COLO829 (cell line): ENCODE results near the gene LRP2.
"Not testable (repeated sequence)": the region's sequence is repeated elsewhere in the genome, so short reads cannot be mapped to it uniquely, and the experiment has no call there.

Experiments
- DNase-seq: peaks from one replicate; pipeline ENCODE4 v3.0.0; 2012; ENCODE audit warnings: low spot score

LRP2 gene

GRCh38 chr2:169301596-169302335 lies 60.6 kb downstream of the LRP2 start:
- peak; percentile 23 for DNase-seq

DNA sequence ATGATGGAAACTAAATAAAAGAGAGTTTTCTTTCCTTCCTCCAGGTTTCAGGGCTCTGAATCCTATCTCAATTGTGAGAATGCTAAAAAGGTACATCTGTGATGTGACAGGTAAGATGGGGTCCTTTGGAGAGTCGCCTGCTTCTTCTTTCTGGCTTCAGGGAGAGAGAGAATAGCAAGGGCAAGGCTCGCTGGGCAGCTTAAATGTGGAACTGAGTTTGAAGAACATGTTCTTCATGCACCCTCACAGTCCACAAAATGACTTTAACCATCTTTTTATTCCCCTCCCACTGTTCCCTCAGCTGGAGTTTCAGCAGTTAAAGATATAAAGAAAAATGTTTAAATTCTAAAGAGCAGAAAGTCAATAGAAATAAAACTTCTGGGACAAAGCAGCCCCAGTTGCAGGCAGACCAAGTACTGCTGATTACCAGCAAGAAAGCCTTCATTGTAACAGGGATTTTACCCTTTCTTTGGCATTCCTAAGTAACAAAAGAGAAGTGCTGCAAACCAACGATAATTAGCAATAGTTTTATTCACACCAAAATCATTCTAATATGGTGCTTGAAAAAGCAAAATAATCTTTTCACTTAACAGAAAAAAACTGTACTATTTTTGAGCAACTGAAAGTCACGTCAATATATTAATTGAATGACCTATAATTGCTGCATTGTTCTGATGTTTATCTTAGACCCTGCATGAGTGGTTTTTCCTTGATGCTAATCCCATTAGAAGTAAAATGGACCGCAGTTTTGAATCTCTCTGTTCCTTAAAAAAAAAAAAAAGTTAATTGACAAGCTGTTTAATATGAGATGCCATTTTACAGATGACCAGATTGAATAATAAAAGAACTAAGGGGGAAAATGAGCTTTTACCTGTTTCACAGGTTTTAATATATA lies 61.5 kb downstream of the LRP2 start:
- DNase-seq: peak; percentile 38

DNA sequence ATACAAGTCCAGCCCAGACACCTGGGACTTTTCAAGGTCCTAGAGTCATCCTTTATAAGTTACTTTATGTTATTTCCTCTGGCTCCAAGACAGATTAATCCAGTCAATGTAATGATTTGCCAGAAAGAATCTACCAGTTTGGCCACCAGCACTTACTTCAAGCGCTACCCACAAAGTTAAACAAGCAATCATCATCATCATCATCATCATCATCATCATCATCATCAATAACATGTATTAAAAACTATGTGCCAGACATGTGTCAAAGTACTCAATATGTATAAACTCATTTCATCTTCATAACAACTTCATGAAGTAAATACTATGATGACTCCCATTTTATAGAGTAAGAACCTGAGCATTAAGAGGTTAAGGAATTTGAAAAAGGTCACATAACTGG lies 64.3 kb downstream of the LRP2 start:
- DNase-seq: no peak

DNA sequence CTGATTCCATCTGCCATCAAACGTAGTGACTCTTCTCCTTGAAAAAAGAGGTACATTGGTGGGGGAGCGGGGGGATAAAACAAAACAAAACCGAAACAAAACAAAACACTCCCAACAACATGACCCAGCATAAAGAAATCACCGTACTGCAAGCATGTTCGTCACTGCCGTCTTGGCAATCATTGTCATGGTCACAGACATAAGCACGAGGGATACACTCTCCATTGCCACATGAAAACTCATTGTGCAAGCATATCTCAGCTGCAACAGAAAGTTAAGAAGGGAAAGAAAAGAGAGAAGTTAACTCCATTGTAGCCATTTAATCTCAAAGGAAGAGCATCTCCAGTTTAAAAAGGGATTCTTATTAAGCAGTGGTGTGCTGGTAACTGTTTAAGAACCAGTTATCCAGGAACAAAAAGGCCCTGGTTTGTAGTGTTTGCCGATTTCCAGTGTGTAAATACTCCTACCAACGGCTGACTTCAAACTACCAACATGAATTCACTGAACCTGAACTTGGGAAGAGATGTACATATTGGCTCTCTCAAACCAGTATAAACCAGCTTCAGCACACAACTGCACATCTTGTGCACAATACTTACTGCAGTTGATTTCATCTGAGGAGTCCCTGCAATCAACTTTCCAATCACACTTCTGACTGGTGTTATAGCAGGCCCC lies 68.2 kb downstream of the LRP2 start:
- no peak for DNase-seq

DNA sequence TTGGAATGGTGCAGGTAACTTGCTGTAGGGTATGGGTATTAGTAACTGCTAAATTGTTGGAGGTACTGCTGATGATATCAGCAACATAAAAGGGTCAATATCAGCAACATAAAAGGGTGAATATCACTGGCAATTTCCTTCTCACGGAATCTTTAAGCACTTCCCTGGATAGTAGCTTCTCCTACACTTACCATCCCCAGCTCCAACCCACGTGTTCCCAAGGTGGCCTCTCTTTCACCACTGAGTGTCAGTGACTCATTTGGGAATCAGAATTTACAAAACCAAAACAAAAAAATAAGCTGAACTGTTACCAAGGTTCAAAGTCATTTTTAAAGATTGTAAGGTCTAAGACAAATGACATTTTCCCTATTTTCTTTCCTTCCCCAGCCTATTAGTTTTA lies 70.8 kb downstream of the LRP2 start:
- no peak for DNase-seq

- no peak for DNase-seq
These were observed 71.9 kb downstream of the LRP2 start for GRCh38 chr2:169290433-169290832.

- DNase-seq: no peak
These were observed 74.7 kb downstream of the LRP2 start for GRCh38 chr2:169287666-169288065.

DNA sequence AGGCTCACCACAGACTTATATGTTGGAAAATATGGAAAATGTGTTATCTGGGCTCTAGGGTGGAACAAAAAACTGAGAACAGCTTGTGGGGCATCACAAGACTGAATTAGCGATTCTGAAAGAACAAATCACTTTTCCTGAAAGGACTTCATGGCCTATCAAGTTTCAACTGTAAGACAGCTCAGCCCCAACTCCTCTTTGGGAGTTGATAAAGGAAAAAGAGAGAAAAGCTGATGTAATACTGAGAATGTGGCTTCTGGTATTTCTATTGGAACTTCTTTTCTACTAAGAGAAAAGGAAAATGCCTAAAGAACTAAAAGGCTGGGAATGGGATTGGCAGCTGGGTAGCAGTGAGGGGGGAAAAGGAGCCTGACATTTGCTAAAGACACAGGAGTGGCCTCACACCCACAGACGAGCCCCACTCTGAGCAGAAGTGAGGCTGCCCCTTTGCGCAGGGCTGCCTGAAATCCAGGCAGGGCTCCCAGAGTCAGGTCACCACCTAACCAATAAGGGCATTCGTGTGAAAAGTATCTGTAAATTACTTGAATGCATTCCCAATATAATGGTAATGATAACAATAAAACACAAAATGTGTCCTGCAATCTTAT lies 75.6 kb downstream of the LRP2 start:
- no peak for DNase-seq

DNA sequence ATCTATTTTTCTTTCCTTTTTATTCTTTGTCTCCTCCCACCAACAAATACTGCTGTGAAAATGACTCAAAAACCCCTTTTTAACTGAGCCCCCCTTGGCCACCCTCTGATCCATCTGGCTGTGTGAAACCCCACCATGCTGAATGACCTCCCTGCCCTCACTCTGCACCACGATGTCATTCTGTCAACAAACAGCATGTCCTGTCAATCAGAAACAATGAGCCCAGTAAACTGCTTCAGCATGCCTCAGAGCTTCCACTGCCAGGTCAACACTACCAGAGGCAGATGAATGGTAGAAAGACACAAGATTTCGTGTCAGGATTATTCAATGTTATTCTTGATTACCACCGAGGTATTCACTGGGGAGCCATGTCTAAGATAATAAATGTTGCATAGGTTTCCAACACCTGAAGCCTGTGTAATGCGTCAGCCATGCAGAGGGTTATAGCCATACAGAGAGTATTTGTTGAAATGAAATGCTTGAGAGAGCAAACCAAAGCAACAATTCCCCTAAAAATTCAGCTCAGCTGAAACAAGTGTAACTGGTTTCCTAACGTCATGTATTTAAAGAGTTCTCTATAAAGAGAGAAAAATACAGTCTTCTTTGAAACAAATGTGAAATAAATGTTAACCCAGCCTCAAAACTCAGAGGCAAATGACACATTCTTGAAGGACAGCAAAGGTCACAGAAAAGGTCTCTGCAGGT lies 76.7 kb downstream of the LRP2 start:
- DNase-seq: no peak

DNA sequence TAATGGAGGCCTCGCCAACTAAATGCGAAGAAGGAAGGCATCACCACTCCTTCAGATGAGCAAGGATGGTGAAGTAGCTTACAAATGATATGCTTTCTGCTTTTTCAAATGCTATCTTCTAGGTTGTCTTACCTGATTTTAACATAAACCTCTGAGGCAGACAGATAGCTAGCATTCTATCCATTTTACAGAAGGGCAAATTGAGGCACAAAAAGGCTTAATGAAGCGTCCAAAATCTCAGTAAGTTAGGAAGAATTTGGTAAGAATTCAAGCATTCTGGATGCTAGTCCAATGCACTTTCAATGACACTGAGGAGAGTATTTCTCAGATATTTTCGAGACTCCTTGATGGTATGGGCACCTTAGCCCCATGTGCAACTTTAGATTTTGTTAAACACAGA lies 81.8 kb downstream of the LRP2 start:
- no peak for DNase-seq

GRCh38 chr2:169275696-169276444 lies 86.5 kb downstream of the LRP2 start:
- no peak for DNase-seq

DNA sequence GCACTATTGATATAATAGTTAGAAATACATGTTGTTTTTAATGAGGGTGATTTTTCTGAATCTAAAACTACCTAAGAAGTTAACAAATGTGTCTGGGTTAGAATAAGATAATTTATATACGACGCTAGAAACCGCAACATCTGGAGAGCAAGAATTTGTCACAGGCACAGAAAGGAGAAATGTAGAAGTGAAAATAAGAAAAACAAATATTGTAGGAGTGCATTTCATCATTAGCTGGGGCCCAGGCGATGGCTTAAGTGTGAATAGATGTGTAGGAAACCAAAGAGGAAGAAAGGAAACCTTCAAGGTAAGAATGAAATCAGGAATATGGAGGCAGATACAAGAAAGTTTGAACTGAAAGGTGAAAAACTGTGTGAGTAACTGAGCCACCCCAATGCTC lies 90.3 kb downstream of the LRP2 start:
- no peak for DNase-seq

DNA sequence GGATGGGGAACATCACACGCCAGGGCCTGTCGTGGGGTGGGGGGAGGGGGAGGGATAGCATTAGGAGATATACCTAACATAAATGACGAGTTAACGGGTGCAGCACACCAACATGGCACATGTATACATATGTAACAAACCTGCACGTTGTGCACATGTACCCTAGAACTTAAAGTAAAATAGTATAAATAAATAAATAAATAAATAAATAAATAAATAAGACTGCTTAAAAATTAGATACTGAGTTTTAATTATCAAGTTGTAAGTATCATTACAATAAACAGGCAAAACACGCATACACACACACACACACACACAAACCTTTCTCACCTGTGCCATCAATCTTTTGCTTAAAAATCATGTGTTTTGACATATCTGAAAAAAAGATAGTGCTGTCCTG lies 91.8 kb downstream of the LRP2 start:
- not testable (repeated sequence) for DNase-seq

DNA sequence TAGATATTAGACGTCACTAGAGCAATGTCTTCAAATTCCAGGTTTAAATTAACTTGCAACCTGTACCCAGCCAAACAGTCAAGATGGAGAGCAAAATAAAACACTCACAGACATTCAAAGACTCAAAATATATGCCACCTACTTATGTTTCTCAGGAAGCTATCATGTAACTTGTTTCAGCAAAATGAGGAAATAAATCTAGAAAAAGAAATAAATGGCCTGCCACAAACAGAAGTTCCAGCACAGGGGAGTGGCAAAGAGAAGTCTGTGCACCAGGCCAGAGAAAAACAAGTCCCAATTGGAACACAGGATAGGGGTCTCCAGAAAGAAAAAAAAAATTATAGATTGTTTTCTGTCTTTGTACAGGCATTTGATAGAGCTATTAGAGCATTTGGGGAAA lies 96.7 kb downstream of the LRP2 start:
- DNase-seq: no peak

- DNase-seq: no peak
These were observed 101.3 kb downstream of the LRP2 start for GRCh38 chr2:169260846-169261642.

GRCh38 chr2:169260246-169260645 lies 102.1 kb downstream of the LRP2 start:
- peak; percentile 10 for DNase-seq

DNA sequence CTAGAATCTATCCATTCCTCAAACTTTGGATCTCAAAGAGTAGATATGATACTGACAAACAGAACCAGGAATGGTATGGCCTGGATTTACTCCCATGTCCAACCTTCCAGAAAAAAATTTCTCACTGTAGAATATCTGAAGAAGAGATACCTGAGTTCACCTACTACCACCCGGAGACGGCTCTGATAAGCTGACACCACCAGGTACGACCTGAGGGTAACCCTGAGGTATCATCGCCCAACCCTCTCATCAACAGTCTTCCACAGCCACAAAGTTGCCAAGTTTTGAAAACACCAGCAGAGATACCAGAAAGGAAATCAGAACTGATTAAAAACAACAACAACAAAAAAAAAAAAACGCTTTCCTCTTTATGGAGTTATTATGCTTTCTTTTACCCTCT lies 102.9 kb downstream of the LRP2 start:
- no peak for DNase-seq

DNA sequence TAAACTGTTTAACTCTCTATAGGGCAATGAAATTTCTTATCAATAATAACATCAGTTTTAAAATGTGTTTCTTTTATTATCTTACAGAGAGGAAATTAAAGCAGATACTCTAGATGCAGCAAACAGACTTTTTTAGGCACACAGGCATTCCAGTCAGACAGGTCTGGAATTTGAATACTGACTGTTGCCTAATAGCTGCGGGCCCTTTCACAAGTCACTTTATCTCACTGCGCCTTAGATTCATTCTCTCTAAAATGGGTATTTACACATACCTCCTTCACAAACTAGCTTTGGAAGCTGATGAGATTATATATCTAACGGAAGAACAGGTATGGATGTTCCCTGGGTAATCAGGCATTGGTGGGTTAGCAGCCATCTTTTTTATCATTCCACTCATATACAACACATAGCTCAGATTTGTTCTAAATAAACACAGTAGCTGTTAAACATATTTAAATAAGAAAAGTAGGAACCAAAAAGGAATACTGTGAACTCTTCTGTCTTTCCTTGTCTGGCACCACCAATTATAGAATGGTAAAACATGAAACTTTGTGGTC lies 104.2 kb downstream of the LRP2 start:
- no peak for DNase-seq

- no peak for DNase-seq
These were observed 107.6 kb downstream of the LRP2 start for GRCh38 chr2:169254774-169255173.

GRCh38 chr2:169247211-169247610 lies 115.1 kb downstream of the LRP2 start:
- no peak for DNase-seq
